Fibroblast of upper back skin (primary cell): ENCODE results near the gene DOP1B.
A peak's percentile ranks its signal among the peaks of the same experiment; 100 is the strongest.
"Not testable (repeated sequence)": the region's sequence is repeated elsewhere in the genome, so short reads cannot be mapped to it uniquely, and the experiment has no call there.

Experiments used
- DNase-seq: peaks from one replicate; pipeline ENCODE4 v3.0.0-alpha.2; 2013

Gene DOP1B

GRCh38 chr21:36174780-36175179 lies 18.2 kb downstream of the DOP1B start:
- DNase-seq, result no peak

- no peak for DNase-seq
These were observed 19.3 kb downstream of the DOP1B start for GRCh38 chr21:36175771-36176565.

- DNase-seq, result no peak
These were observed 21.7 kb downstream of the DOP1B start for GRCh38 chr21:36178349-36178748.

GRCh38 chr21:36179145-36179544 lies 22.5 kb downstream of the DOP1B start:
- DNase-seq, result no peak

GRCh38 chr21:36180963-36181362 lies 24.3 kb downstream of the DOP1B start:
- no peak for DNase-seq

GRCh38 chr21:36183144-36183795 lies 26.6 kb downstream of the DOP1B start:
- DNase-seq, result no peak

GRCh38 chr21:36184545-36184944 lies 27.9 kb downstream of the DOP1B start:
- no peak for DNase-seq

- no peak for DNase-seq
These were observed 28.9 kb downstream of the DOP1B start for GRCh38 chr21:36185523-36185922.

GRCh38 chr21:36186081-36186480 lies 29.5 kb downstream of the DOP1B start:
- DNase-seq, result no peak

- no peak for DNase-seq
These were observed 30.1 kb downstream of the DOP1B start for GRCh38 chr21:36186506-36187399.

GRCh38 chr21:36188081-36188681 lies 31.6 kb downstream of the DOP1B start:
- no peak for DNase-seq

GRCh38 chr21:36188937-36189336 lies 32.3 kb downstream of the DOP1B start:
- no peak for DNase-seq

- DNase-seq, result no peak
These were observed 34.1 kb downstream of the DOP1B start for GRCh38 chr21:36190736-36191135.

- DNase-seq, result no peak
These were observed 36.6 kb downstream of the DOP1B start for GRCh38 chr21:36193200-36193599.

GRCh38 chr21:36194024-36194423 lies 37.4 kb downstream of the DOP1B start:
- DNase-seq, result no peak

GRCh38 chr21:36195613-36196012 lies 39.0 kb downstream of the DOP1B start:
- no peak for DNase-seq

- no peak for DNase-seq
These were observed 42.4 kb downstream of the DOP1B start for GRCh38 chr21:36199021-36199420.

GRCh38 chr21:36199575-36199974 lies 43.0 kb downstream of the DOP1B start:
- not testable (repeated sequence) for DNase-seq

- no peak for DNase-seq
These were observed 43.5 kb downstream of the DOP1B start for GRCh38 chr21:36200081-36200561.

- DNase-seq, result no peak
These were observed 46.3 kb downstream of the DOP1B start for GRCh38 chr21:36202726-36203602.

- peak; percentile 84 for DNase-seq
These were observed 46.9 kb downstream of the DOP1B start for GRCh38 chr21:36203603-36203889.

- no peak for DNase-seq
These were observed 48.4 kb downstream of the DOP1B start for GRCh38 chr21:36204980-36205379.
